B cell (primary cell): ENCODE results near the gene CHN1. TPM values are rescaled to one million over a fixed set of nuclear protein-coding genes. Genes with fewer than 3 reads are reported as not detected.

ENCODE experiments used
- ATAC-seq: fragments of 200-7000 bp; cut with Tn5 transposase; one replicate; pipeline ENCODE4 v1.10.0; 2021; ENCODE audit warnings: low read depth, mild to moderate bottlenecking, moderate number of reproducible peaks, moderate library complexity
- CTCF ChIA-PET: fragments of 350-600 bp; sonication (Branson Sonifier 250); formaldehyde crosslinking; loops from one replicate; lab custom pipeline; 2021; ENCODE audit warnings: antibody characterized with exemption, inconsistent platforms; lab: Charles Lee
- POLR2A ChIA-PET: fragments of 350-600 bp; sonication (Branson Sonifier 250); formaldehyde crosslinking; loops from one replicate; lab custom pipeline; 2021; ENCODE audit warnings: antibody characterized with exemption; lab: Charles Lee
- DNase-seq: peaks from one replicate; pipeline ENCODE4 v3.0.0; 2013
- H2AFZ ChIP-seq: 2 replicates; pipeline ENCODE4 v1.6.1; 2012; ENCODE audit warnings: mild to moderate bottlenecking, low read depth, low read length; ENCODE audit not compliant: insufficient read depth, poor library complexity, severe bottlenecking
- H3K27ac ChIP-seq, 2 donors: 1 replicate in 1 of 2; 2 replicates in 1 of 2; pipeline ENCODE4 v1.5.1; 2012 to 2013; ENCODE audit warnings: low read length in 2 of 2, mild to moderate bottlenecking in 2 of 2, moderate library complexity in 1 of 2
- H3K27me3 ChIP-seq, 4 experiments: fragments of 200-600 bp in 1 of 4; sonication (generic) in 1 of 4; replicated peaks in 1 of 4; 1 replicate in 2 of 4; 2 replicates in 2 of 4; pipeline versions ENCODE4 v1.6.1 to v1.7.0; 2013 to 2016; ENCODE audit warnings: low read length in 3 of 4, mild to moderate bottlenecking in 2 of 4, mixed read lengths in 1 of 4, moderate library complexity in 1 of 4; ENCODE audit not compliant: insufficient read depth in 4 of 4, control insufficient read depth in 3 of 4; ENCODE audit errors: control extremely low read depth in 1 of 4
- H3K36me3 ChIP-seq, 2 experiments: replicated peaks in 1 of 2; 1 replicate in 1 of 2; 2 replicates in 1 of 2; pipeline versions ENCODE4 v1.6.1 to v1.7.1; 2013; ENCODE audit warnings: low read length in 1 of 2; ENCODE audit not compliant: insufficient read depth in 2 of 2, control insufficient read depth in 1 of 2; ENCODE audit errors: control extremely low read depth in 1 of 2, extremely low read depth in 1 of 2
- H3K4me1 ChIP-seq, 2 donors: fragments of 200-600 bp in 1 of 2; sonication (generic) in 1 of 2; 1 replicate in 1 of 2; 2 replicates in 1 of 2; pipeline versions ENCODE4 v1.5.1 to v1.6.1; 2013 to 2017; ENCODE audit warnings: low read length in 2 of 2; ENCODE audit not compliant: control insufficient read depth in 2 of 2, insufficient read depth in 2 of 2
- H3K4me2 ChIP-seq: replicated peaks from 2 replicates; pipeline ENCODE3; 2012; ENCODE audit warnings: mild to moderate bottlenecking, low read depth, low read length; ENCODE audit not compliant: poor library complexity, severe bottlenecking
- H3K4me3 ChIP-seq, 5 experiments: fragments of 200-600 bp in 1 of 5; sonication (generic) in 1 of 5; 1 replicate in 3 of 5; 2 replicates in 2 of 5; pipeline versions ENCODE4 v1.5.1 to v1.7.0; 2011 to 2016; ENCODE audit warnings: low read length in 4 of 5, mild to moderate bottlenecking in 4 of 5, low read depth in 2 of 5, control low read depth in 1 of 5, moderate library complexity in 1 of 5; ENCODE audit not compliant: insufficient read depth in 1 of 5; ENCODE audit errors: control extremely low read depth in 1 of 5, extremely low read depth in 1 of 5
- H3K79me2 ChIP-seq: fragments of 200-600 bp; sonication (generic); one replicate; pipeline ENCODE4 v1.6.0; 2016; ENCODE audit warnings: low read length; ENCODE audit not compliant: control insufficient read depth, insufficient read depth
- H3K9ac ChIP-seq: fragments of 200-600 bp; sonication (generic); 2 replicates; pipeline ENCODE4 v1.6.1; 2017; ENCODE audit warnings: mild to moderate bottlenecking, low read length, moderate library complexity
- H3K9me3 ChIP-seq, 3 donors: one replicate each; pipeline versions ENCODE4 v1.6.1 to v1.7.1; 2013; ENCODE audit warnings: low read length in 2 of 3; ENCODE audit not compliant: control insufficient read depth in 2 of 3, insufficient read depth in 1 of 3; ENCODE audit errors: control extremely low read depth in 1 of 3
- H4K20me1 ChIP-seq: 2 replicates; pipeline ENCODE4 v1.6.0; 2012; ENCODE audit warnings: mild to moderate bottlenecking, low read length; ENCODE audit not compliant: insufficient read depth, control insufficient read depth, poor library complexity, severe bottlenecking
- H3K27ac Mint-ChIP-seq: one replicate; pipeline ENCODE4 v1.8.0; 2021; ENCODE audit warnings: mixed read lengths
- H3K27me3 Mint-ChIP-seq: one replicate; pipeline ENCODE4 v1.8.0; 2021; ENCODE audit warnings: mixed read lengths
- H3K4me1 Mint-ChIP-seq: one replicate; pipeline ENCODE4 v1.8.0; 2021; ENCODE audit warnings: mixed read lengths
- H3K4me3 Mint-ChIP-seq: one replicate; pipeline ENCODE4 v1.8.0; 2021; ENCODE audit warnings: mixed read lengths
- H3K9me3 Mint-ChIP-seq: one replicate; pipeline ENCODE4 v1.8.0; 2022; ENCODE audit warnings: mixed read lengths; ENCODE audit not compliant: insufficient read depth
- CTCF ChIP-seq: fragments of 200-600 bp; IDR thresholded peaks from one replicate; pipeline ENCODE4 v1.8.0; 2022; ENCODE audit warnings: antibody characterized with exemption, mild to moderate bottlenecking
- EZH2 ChIP-seq: IDR thresholded peaks from 2 replicates; pipeline ENCODE4 v1.6.1; 2012; ENCODE audit warnings: borderline replicate concordance, low read depth, mild to moderate bottlenecking, moderate library complexity, low read length; ENCODE audit not compliant: insufficient read depth, poor library complexity, severe bottlenecking
- WGBS: methylation state at CpG from one replicate; pipeline ENCODE4 v1.1.5; 2013; ENCODE audit warnings: missing lambda C conversion rate; ENCODE audit not compliant: insufficient coverage; 5-methylcytosine and 5-hydroxymethylcytosine counted together
- intact Hi-C: fragments of 100-400 bp; cut with micrococcal nuclease; formaldehyde crosslinking; loops from one replicate; pipeline ENCODE4 v1.10.0; 2022
- polyA plus RNA-seq: library from polyadenylated mRNA; depleted of rRNA; stranded (reverse); fragments of >200 nt; gene quantifications from 2 replicates; pipeline ENCODE4 v1.2.3, GENCODE V29; 2012
- total RNA-seq, 2 donors: library from RNA; stranded (reverse); fragments of 120-200 nt in 1 of 2; gene quantifications; 1 replicate in 1 of 2; 2 replicates in 1 of 2; pipeline versions ENCODE4 v1.2.3 to v1.2.4, GENCODE V29; 2013 to 2022

Gene CHN1
- total and polyA plus RNA-seq, 2 donors (not counting 1 experiment from before 2014, with no cell fraction given): 0.79 to 1.4 TPM

DNA sequence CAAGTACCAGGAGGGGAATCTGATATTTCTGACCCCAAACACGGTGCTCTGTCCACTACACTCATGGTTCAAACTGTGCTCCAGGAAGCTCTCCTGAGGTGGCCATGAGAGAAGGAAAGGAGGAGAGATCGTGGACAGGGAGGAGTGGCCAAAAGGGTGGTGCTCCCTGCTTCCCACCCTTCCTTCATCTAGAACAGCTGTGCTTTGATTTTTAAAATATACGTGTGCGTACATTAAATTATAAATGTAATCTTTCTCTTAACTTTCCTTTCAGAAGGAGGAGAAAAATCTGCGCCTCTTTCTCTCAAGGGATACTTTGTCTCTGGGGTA is 232.7 kb downstream of the CHN1 start:
- WGBS: 86% methylated on average over 1 of the region's 5 CpGs
- Mint-ChIP-seq H3K4me1 (peaks cover 11% of the 10 kb centered on the region), H3K27ac (no peak overlapping the region), H3K4me3 (no peak overlapping the region), H3K27me3 (peaks cover 16% of the 10 kb centered on the region), H3K9me3 (no peaks in the 10 kb centered on the region)
- Histone ChIP-seq H3K79me2 (no peaks in the 10 kb centered on the region), H4K20me1 (no peaks in the 10 kb centered on the region), H3K36me3 (no peaks in the 10 kb centered on the region), H2AFZ (no peak overlapping the region), H3K4me1 (peaks cover 0 to 3% of the 10 kb centered on the region in 2 donors), H3K9ac (no peak overlapping the region), H3K4me2 (no peak overlapping the region), H3K27me3 (peaks cover 0 to 5% (median 2%) of the 10 kb centered on the region in 4 experiments), H3K9me3 (peaks cover 0 to 2% (median 0%) of the 10 kb centered on the region in 3 donors), H3K27ac (no peak overlapping the region), H3K4me3 (no peak overlapping the region)
- no peak for TF ChIP-seq EZH2
- TF ChIP-seq CTCF: no peak
- CTCF ChIA-PET: interaction anchor here (1.1 to 8.0 kb wide), 4 partner anchors 19 to 213 kb away, joined by 3 to 59 read pairs (median 5); no protein-coding TSS in a partner anchor
- no peak for DNase-seq
- intact Hi-C loops: no loop called here
- POLR2A ChIA-PET: no interaction called here
- ATAC-seq: no peak

DNA sequence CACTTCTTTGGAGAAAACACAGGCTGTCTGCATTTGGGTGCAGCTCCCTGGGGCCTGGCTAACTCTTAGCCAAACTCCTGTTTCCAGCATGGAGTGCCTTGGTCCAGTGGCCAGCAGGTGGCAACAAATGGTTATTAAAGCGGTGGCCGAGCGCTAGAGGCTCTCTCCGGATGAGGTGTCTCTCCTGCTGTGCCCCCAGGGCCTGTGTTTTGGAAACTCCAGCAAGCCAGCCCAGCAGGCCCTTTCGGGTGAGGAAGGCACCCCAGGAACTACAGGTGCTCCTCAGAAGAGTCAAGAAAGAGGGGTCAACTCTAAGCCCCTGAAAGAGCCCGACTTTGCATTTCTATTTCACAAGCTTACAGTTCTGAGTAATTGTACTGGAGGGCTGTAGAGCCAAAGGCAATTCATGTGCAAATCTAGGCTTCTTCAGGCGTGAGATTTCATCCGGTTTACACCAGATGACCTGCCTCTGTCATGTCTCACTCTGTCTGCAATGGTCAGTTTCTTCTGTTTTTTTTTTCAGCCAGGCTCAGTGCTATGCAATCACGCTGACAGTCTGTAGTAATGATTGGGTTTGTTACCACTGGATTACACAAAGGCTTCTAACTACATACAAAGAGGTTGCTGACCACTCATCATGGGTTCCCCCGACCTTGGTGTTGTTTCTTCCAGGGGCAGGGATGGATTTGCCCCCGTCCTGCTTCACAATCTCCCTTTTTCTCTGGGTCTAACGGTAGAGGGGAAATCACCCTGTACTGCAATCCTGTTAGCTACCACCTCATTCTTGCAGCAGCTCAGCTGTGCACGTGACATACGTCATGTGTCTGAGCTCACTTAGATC is 233.3 kb downstream of the CHN1 start:
- Histone ChIP-seq H3K9ac (no peak overlapping the region), H3K79me2 (no peaks in the 10 kb centered on the region), H4K20me1 (no peaks in the 10 kb centered on the region), H3K27ac (no peak overlapping the region), H3K9me3 (peaks cover 0 to 2% (median 0%) of the 10 kb centered on the region in 3 donors), H3K4me2 (no peak overlapping the region), H3K4me1 (peaks cover 0 to 3% of the 10 kb centered on the region in 2 donors), H3K27me3 (peaks cover 0 to 5% (median 2%) of the 10 kb centered on the region in 4 experiments), H2AFZ (peak overlapping the region; percentile 9), H3K36me3 (no peaks in the 10 kb centered on the region), H3K4me3 (no peak overlapping the region)
- intact Hi-C loops: no loop called here
- WGBS: 43% methylated on average over 12 of the region's 14 CpGs
- Mint-ChIP-seq H3K4me1 (peaks cover 11% of the 10 kb centered on the region), H3K4me3 (no peak overlapping the region), H3K27me3 (peaks cover 16% of the 10 kb centered on the region), H3K27ac (no peak overlapping the region), H3K9me3 (no peaks in the 10 kb centered on the region)
- ChIA-PET POLR2A (no interaction called here), CTCF (interaction anchor here (1.0 to 8.0 kb wide), 8 partner anchors 17 to 479 kb away, joined by 3 to 59 read pairs (median 4); no protein-coding TSS in a partner anchor)
- ATAC-seq (peak; percentile 24), DNase-seq (no peak)
- no peak for TF ChIP-seq EZH2
- peak; percentile 18 for TF ChIP-seq CTCF
